ENCODE data around the gene SNRPA. TPM values are rescaled to one million over a fixed set of nuclear protein-coding genes. Genes with fewer than 3 reads are reported as not detected.
"Not testable (repeated sequence)": the region's sequence is repeated elsewhere in the genome, so short reads cannot be mapped to it uniquely, and the experiment has no call there.

SNRPA gene
- polyA plus RNA-seq, 10 donors = 51.6 to 95.0 (median 67.9) TPM

DNA sequence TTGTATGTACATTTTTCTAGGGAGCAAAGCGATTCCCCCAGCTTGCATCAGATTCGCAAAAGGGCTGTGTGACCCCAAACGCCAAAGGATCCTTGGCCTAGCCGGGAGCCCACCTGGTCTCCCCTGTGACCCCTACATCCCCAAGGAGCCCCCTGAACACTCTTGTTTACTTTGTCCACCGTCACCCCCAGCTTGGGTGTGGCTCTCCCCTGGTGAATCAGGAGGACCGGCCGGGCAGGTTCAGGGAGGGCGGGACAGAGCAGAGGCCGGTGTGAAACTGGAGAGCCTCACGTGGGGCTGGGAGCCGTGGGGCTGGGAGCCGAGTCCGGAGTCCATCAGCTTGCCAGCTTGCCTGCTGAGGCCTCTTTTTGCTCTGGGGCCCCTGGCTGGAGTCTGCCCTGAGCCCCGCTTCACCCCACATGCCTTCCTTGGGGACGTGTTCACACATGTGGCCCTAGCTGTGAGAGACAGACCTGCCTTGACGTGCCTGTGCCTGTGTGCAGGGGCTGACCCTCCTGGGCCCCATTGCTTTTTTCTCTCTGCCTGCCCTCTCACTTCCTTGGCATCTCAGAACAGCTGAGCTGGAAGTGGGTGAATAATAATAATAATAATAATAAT, 32.1 kb upstream of the SNRPA start:
- DNase-seq = peak in 1 of 3 donors; percentile 59

DNA sequence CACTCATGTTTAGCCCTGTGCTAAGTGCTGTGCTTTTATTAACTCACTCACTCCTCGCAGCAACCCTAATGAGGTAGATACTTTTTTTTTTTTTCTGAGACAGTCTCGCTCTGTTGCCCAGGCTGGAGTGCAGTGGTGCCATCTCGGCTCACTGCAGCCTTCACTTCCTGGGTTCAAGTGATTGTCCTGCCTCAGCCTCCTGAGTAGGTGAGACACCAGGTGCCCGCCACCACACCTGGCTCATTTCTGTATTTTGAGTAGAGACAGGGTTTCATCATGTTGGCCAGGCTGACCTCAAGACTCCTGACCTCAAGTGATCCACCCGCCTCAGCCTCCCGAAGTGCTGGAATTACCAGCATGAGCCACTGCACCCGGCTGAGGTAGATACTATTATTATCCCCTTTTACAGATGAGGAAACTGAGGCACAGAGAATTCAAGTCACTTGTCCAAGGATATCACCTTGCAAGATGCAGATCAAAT, 31.5 kb upstream of the SNRPA start:
- no peak for DNase-seq

- DNase-seq = no peak
Observed at GRCh38 chr19:40721140-40721486, 29.9 kb upstream of the SNRPA start.

DNA sequence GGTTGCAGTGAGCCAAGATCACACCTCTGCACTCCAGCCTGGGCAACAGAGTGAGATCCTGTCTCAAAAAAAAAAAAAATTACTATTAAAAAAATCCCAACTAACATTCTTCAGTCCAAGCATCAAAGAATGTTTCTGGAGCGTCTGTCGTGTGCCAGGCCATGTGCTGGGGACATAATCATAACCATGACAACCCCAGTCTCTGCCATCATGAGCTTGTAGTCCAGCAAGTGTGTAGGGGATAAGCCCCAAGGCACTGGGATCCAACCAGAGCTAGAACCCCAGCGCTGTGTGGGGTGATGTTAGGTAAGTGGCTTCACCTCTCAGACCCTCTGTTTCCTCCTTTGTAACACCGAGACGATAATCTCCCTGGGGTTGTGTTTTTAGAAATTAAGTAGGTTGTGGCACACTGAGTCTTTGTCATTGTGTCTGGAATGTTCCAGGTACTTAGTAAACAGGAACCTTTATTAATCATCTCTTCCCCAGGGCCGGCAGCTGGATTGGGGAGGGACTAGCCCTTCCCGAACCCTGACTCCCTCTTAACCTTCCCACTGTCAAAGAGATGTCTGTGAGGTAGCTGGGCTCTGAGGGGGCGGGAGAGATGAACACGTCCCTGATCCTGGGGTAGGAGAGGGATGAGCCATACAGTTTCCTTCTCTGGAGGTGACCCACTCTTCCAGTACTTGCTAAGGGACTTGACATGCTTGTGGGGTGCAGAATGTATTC, 28.9 kb upstream of the SNRPA start:
- no peak for DNase-seq

- DNase-seq = no peak
Observed at GRCh38 chr19:40723661-40724254, 27.2 kb upstream of the SNRPA start.

GRCh38 chr19:40724315-40724714, 26.7 kb upstream of the SNRPA start:
- no peak for DNase-seq

- no peak for DNase-seq
Observed at GRCh38 chr19:40724855-40725254, 26.1 kb upstream of the SNRPA start.

- DNase-seq = no peak
Observed at GRCh38 chr19:40726279-40726678, 24.7 kb upstream of the SNRPA start.

DNA sequence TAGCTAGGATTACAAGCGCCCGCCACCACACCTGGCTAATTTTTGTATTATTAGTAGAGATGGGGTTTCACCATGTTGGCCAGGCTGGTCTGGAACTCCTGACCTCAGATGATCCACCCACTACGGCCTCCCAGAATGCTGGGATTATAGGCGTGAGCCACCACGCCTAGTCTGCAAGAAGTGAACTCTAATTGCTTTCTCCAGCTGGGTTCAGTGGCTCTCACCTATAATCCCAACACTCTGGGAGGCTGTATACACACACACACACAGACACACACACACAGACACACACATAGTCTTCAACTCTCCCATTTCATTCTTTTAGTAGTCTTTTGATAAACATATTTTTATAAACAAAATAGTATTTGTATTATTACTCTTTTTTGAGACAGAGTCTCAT, 20.9 kb upstream of the SNRPA start:
- not testable (repeated sequence) for DNase-seq

GRCh38 chr19:40732304-40732703, 18.7 kb upstream of the SNRPA start:
- not testable (repeated sequence) for DNase-seq

DNA sequence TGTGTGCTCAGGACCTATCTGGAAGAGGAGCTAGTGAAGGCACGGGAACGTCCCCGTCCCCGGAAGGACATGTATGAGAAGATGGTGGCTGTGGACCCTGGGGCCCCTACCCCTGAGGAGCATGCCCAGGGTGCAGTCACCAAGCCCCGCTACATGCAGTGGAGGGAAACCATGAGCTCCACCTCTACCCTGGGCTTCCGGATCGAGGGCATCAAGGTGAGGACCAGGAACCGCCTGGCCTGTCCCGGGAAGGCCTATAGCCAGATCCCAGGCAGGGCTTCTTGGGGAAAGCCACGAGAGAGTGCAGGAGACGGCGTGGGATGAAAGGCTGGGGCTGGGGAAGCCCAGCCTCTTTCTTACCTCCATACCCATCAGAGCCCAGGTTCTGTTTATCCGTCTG, 17.9 kb upstream of the SNRPA start:
- DNase-seq = no peak

GRCh38 chr19:40735013-40735771, 15.8 kb upstream of the SNRPA start:
- no peak for DNase-seq

- no peak for DNase-seq
Observed at GRCh38 chr19:40736661-40737060, 14.3 kb upstream of the SNRPA start.

- no peak for DNase-seq
Observed at GRCh38 chr19:40737102-40737644, 13.8 kb upstream of the SNRPA start.

GRCh38 chr19:40739030-40739839, 11.8 kb upstream of the SNRPA start:
- DNase-seq = no peak

- DNase-seq = no peak
Observed at GRCh38 chr19:40739871-40740703, 10.9 kb upstream of the SNRPA start.

DNA sequence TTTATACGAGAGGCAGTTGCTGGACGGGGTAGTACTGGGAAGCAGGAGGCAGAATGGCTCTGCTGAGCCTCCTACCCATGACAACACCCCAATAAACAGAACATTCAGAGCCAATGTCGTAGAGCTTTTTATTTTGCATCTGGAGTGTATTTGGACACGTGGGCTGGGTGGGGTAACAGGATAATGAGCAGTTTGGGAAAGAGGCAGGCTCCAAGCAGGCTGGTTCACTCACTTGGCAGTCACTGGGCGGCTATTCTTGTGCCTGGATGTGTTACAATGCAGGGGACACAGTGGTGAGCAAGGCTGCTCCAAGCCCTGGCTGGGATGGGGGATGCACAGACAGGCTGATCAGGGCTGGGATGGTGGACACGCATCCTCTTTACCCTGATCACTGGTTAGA, 10.3 kb upstream of the SNRPA start:
- DNase-seq = peak in 2 of 3 donors; percentile 59 to 69

GRCh38 chr19:40741527-40742390, 9.2 kb upstream of the SNRPA start:
- DNase-seq = no peak

DNA sequence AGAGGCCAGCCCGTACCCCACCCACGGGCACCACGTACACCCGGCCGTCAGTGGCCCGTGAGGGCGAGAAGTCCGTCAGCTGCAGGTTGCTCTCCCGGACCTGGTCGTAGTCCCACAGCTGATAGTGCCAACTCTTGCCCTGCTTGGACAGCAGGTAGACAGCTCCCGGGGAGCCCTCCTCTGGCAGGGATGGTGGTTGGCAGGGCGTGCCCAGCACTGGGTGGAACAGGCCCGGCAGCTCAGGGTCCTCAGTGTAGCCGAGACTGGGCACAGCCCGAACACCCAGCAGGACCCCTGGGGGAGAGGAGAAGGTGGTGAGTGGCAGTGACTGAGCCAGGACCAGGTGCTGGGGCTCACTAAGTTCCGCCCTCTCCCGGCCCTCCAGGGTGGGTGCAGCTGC, 8.5 kb upstream of the SNRPA start:
- DNase-seq = no peak

All from muscle of back (tissue), 11 donors.